IMR-90 (cell line): Measurements from ENCODE around the gene GABPB1.

Experiments used
- CEBPB ChIP-seq: IDR thresholded peaks from 2 replicates; pipeline ENCODE4 v1.6.1; 2012; ENCODE audit warnings: low read depth, low read length, improper control_type of control experiment
- MAFK ChIP-seq: IDR thresholded peaks from 2 replicates; pipeline ENCODE4 v1.6.1; 2012; ENCODE audit warnings: low read depth, low read length, improper control_type of control experiment
- MXI1 ChIP-seq: IDR thresholded peaks from 2 replicates; pipeline ENCODE4 v1.6.1; 2012; ENCODE audit warnings: low read depth, mild to moderate bottlenecking, low read length, moderate library complexity, borderline replicate concordance
- POLR2A ChIP-seq: IDR thresholded peaks from 2 replicates; pipeline ENCODE4 v1.6.1; 2012; ENCODE audit warnings: mild to moderate bottlenecking, low read depth, low read length
- RCOR1 ChIP-seq: IDR thresholded peaks from 2 replicates; pipeline ENCODE4 v1.6.1; 2012; ENCODE audit warnings: mild to moderate bottlenecking, low read length, improper control_type of control experiment; ENCODE audit not compliant: insufficient replicate concordance
- RFX5 ChIP-seq: IDR thresholded peaks from 2 replicates; pipeline ENCODE4 v1.8.0; 2012; ENCODE audit warnings: low read depth, mild to moderate bottlenecking, low read length, moderate library complexity
- SMC3 ChIP-seq: fragments of 150-350 bp; IDR thresholded peaks from 2 replicates; pipeline ENCODE4 v1.6.1; 2016; ENCODE audit warnings: low read depth, mild to moderate bottlenecking, antibody characterized with exemption, low read length, moderate library complexity
- TF ChIP-seq, protein P1 (sequence below): conservative IDR thresholded peaks from 2 replicates; pipeline ENCODE4 v1.5.1; 2012; ENCODE audit warnings: mild to moderate bottlenecking, low read depth, low read length, improper control_type of control experiment
- TF ChIP-seq, protein P2 (sequence below): fragments of 150-350 bp; IDR thresholded peaks from 2 replicates; pipeline ENCODE4 v1.6.1; 2016; ENCODE audit warnings: low read depth, mild to moderate bottlenecking, low read length, moderate library complexity, borderline replicate concordance

DNA sequence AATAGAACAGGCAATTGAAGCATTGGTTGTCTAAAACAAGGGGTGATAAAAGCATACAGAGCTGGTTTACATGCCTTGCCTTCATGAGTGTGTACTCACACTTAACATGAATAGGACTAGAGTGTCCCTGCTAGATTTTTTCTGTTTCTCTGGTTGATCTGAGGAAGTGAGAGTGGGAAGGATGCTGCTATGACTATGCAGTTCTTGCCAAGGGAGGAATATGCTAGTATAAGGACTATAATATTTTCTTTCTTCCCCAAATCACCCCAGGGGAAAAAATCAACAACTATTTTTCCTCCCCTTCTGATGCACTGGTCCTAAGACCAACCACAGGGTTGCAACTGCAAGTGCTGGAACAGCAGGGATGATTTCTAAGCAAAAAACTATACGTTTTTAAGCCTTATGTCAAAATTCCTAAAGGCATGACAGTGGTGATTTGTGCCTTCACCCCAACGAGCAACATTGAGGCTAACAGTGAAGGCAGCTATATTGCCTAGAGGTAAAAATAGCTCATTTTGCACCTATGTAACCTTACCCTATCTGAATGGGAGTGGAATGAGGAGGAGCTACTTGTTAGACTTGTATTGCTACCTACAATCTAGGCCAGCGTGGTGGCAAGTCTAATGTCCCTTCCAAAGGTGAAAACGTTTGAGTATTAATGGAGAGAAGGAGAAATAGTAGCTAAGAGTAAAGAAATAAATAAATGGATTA is 35.7 kb upstream of the GABPB1 start:
- TF ChIP-seq, protein P1, sequence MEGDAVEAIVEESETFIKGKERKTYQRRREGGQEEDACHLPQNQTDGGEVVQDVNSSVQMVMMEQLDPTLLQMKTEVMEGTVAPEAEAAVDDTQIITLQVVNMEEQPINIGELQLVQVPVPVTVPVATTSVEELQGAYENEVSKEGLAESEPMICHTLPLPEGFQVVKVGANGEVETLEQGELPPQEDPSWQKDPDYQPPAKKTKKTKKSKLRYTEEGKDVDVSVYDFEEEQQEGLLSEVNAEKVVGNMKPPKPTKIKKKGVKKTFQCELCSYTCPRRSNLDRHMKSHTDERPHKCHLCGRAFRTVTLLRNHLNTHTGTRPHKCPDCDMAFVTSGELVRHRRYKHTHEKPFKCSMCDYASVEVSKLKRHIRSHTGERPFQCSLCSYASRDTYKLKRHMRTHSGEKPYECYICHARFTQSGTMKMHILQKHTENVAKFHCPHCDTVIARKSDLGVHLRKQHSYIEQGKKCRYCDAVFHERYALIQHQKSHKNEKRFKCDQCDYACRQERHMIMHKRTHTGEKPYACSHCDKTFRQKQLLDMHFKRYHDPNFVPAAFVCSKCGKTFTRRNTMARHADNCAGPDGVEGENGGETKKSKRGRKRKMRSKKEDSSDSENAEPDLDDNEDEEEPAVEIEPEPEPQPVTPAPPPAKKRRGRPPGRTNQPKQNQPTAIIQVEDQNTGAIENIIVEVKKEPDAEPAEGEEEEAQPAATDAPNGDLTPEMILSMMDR = no peak
- TF ChIP-seq POLR2A = no peak
- TF ChIP-seq MAFK = no peak
- TF ChIP-seq, protein P2, sequence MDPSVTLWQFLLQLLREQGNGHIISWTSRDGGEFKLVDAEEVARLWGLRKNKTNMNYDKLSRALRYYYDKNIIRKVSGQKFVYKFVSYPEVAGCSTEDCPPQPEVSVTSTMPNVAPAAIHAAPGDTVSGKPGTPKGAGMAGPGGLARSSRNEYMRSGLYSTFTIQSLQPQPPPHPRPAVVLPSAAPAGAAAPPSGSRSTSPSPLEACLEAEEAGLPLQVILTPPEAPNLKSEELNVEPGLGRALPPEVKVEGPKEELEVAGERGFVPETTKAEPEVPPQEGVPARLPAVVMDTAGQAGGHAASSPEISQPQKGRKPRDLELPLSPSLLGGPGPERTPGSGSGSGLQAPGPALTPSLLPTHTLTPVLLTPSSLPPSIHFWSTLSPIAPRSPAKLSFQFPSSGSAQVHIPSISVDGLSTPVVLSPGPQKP = no peak
- no peak for TF ChIP-seq RFX5
- TF ChIP-seq RCOR1 = no peak
- TF ChIP-seq CEBPB = no peak
- TF ChIP-seq SMC3 = no peak
- TF ChIP-seq MXI1 = no peak
